PC-9 (cell line): ENCODE results near the gene NLGN1. TPM values are rescaled to one million over a fixed set of nuclear protein-coding genes. Genes with fewer than 3 reads are reported as not detected.
A peak's percentile ranks its signal among the peaks of the same experiment; 100 is the strongest.

Experiments
- BruUV-seq: library from RNA; stranded (reverse); fragments of 400-500 nt; replicated peaks from 2 replicates; lab custom pipeline; 2021; lab: Mats Ljungman, UMichigan
- CTCF ChIA-PET: fragments of 300-600 bp; sonication (Branson Sonifier 250); formaldehyde crosslinking; loops from one replicate; lab custom pipeline; 2022; ENCODE audit warnings: antibody characterized with exemption; lab: Charles Lee
- POLR2A ChIA-PET: fragments of 300-600 bp; sonication (Branson Sonifier 250); formaldehyde crosslinking; loops from one replicate; lab custom pipeline; 2022; ENCODE audit warnings: antibody characterized with exemption; ENCODE audit not compliant: unreplicated experiment; lab: Charles Lee
- DNase-seq, 2 experiments: peaks; one replicate each; pipeline versions ENCODE4 v3.0.0 to v3.0.0-alpha.2; 2015 to 2022; ENCODE audit warnings: mixed read lengths in 1 of 2
- H2AFZ ChIP-seq: fragments of 200-600 bp; sonication (generic); 2 replicates; pipeline ENCODE4 v1.8.1; 2017; ENCODE audit warnings: antibody characterized with exemption
- H3F3A ChIP-seq: fragments of 200-600 bp; sonication (generic); 2 replicates; pipeline ENCODE4 v1.8.1; 2017; ENCODE audit warnings: antibody characterized with exemption, mild to moderate bottlenecking, low read depth; ENCODE audit not compliant: insufficient read depth
- H3K27ac ChIP-seq: fragments of 200-600 bp; sonication (generic); 2 replicates; pipeline ENCODE4 v1.6.1; 2016; ENCODE audit warnings: mixed run types
- H3K27me3 ChIP-seq: fragments of 200-600 bp; sonication (generic); 2 replicates; pipeline ENCODE4 v1.6.1; 2016; ENCODE audit warnings: low read depth, mixed run types; ENCODE audit not compliant: insufficient read depth
- H3K36me3 ChIP-seq: fragments of 200-600 bp; sonication (generic); 2 replicates; pipeline ENCODE4 v1.6.1; 2016; ENCODE audit warnings: low read depth, mixed run types
- H3K4me1 ChIP-seq: fragments of 200-600 bp; sonication (generic); replicated peaks from 2 replicates; pipeline ENCODE4 v1.6.1; 2016; ENCODE audit warnings: mixed run types; ENCODE audit not compliant: insufficient read depth
- H3K4me2 ChIP-seq: fragments of 200-600 bp; sonication (generic); 2 replicates; pipeline ENCODE4 v1.6.1; 2017; ENCODE audit warnings: mixed run types
- H3K4me3 ChIP-seq: fragments of 200-600 bp; sonication (generic); 2 replicates; pipeline ENCODE4 v1.6.1; 2016; ENCODE audit warnings: mixed run types
- H3K79me2 ChIP-seq: fragments of 200-600 bp; sonication (generic); 2 replicates; pipeline ENCODE4 v1.6.1; 2017; ENCODE audit warnings: low read depth, mixed run types
- H3K9me2 ChIP-seq: fragments of 200-600 bp; sonication (generic); 2 replicates; pipeline ENCODE4 v1.8.1; 2017; ENCODE audit warnings: mild to moderate bottlenecking; ENCODE audit not compliant: insufficient read depth
- H3K9me3 ChIP-seq: fragments of 200-600 bp; sonication (generic); 2 replicates; pipeline ENCODE4 v1.8.1; 2016; ENCODE audit warnings: low read depth; ENCODE audit not compliant: insufficient read depth
- H4K20me1 ChIP-seq: fragments of 200-600 bp; sonication (generic); 2 replicates; pipeline ENCODE4 v1.8.1; 2017; ENCODE audit not compliant: insufficient read depth
- CTCF ChIP-seq: fragments of 200-600 bp; sonication (generic); conservative IDR thresholded peaks from 2 replicates; pipeline ENCODE4 v1.6.1; 2017; ENCODE audit warnings: mixed run types, antibody characterized with exemption, mild to moderate bottlenecking, moderate library complexity
- EZH2 ChIP-seq: fragments of 200-600 bp; sonication (generic); IDR thresholded peaks from 2 replicates; pipeline ENCODE4 v1.8.0; 2017; ENCODE audit warnings: antibody characterized with exemption, low read depth
- intact Hi-C: fragments of 100-400 bp; cut with micrococcal nuclease; formaldehyde crosslinking; loops from one replicate; pipeline ENCODE4 v1.10.0; 2022; ENCODE audit not compliant: unreplicated experiment
- total RNA-seq: library from RNA; stranded (reverse); gene quantifications from 2 replicates; pipeline ENCODE4 v1.2.3, GENCODE V29; 2021

The NLGN1 gene
- total RNA-seq, 1 experiment from 2014 or later, result 1.4 TPM

- Histone ChIP-seq H3K9me2 (no peaks in the 10 kb centered on the region; the same call in 1 of the 2 replicates), H3K36me3 (no peaks in the 10 kb centered on the region), H3K4me1 (no peaks in the 10 kb centered on the region), H3K79me2 (no peaks in the 10 kb centered on the region), H3K9me3 (0 out of 2 replicates have a peak, but pooled peaks cover 3% of the 10 kb centered on the region), H3K4me2 (no peak overlapping the region), H2AFZ (no peak overlapping the region), H3K4me3 (no peak overlapping the region), H4K20me1 (no peaks in the 10 kb centered on the region), H3K27me3 (no peaks in the 10 kb centered on the region), H3K27ac (no peak overlapping the region), H3F3A (no peaks in the 10 kb centered on the region)
- BruUV-seq, result no TSS peak
- no peak for DNase-seq
- intact Hi-C loops, result no loop called here
- CTCF ChIA-PET, result no interaction called here
- POLR2A ChIA-PET, result no interaction called here
- TF ChIP-seq EZH2 (no peak), CTCF (no peak)
Observed at GRCh38 chr3:173463250-173463649, 65.7 kb downstream of the NLGN1 start.

- peak in 1 of 2 experiments; percentile 8 for DNase-seq
- ChIA-PET POLR2A (no interaction called here), CTCF (interaction anchor here (0.6 kb wide), 1 partner anchor 471 kb away, joined by 6 read pairs; no protein-coding TSS in a partner anchor)
- Histone ChIP-seq H3K9me2 (no peaks in the 10 kb centered on the region; the same call in 1 of the 2 replicates), H3K4me1 (no peaks in the 10 kb centered on the region), H3F3A (no peaks in the 10 kb centered on the region), H3K4me2 (no peak overlapping the region), H3K4me3 (no peak overlapping the region), H3K36me3 (no peaks in the 10 kb centered on the region), H2AFZ (no peak overlapping the region), H3K27ac (no peak overlapping the region), H3K27me3 (no peaks in the 10 kb centered on the region), H3K79me2 (no peaks in the 10 kb centered on the region), H3K9me3 (0 out of 2 replicates have a peak, but pooled peaks cover 3% of the 10 kb centered on the region), H4K20me1 (no peaks in the 10 kb centered on the region)
- TF ChIP-seq EZH2, result no peak
- no peak for TF ChIP-seq CTCF
- BruUV-seq, result no TSS peak
- intact Hi-C loops, result no loop called here
Observed at GRCh38 chr3:173465112-173465511, 67.6 kb downstream of the NLGN1 start.

- Histone ChIP-seq H3K4me2 (no peak overlapping the region), H3K36me3 (no peaks in the 10 kb centered on the region), H2AFZ (no peak overlapping the region), H3F3A (no peaks in the 10 kb centered on the region), H3K9me3 (0 out of 2 replicates have a peak, but pooled peaks cover 3% of the 10 kb centered on the region), H3K4me3 (no peak overlapping the region), H3K79me2 (no peaks in the 10 kb centered on the region), H3K4me1 (no peaks in the 10 kb centered on the region), H4K20me1 (no peaks in the 10 kb centered on the region), H3K27me3 (no peaks in the 10 kb centered on the region), H3K27ac (no peak overlapping the region), H3K9me2 (no peaks in the 10 kb centered on the region; the same call in 1 of the 2 replicates)
- CTCF ChIA-PET, result no interaction called here
- TF ChIP-seq EZH2 (no peak), CTCF (no peak)
- no peak for DNase-seq
- BruUV-seq, result no TSS peak
- intact Hi-C loops, result no loop called here
- POLR2A ChIA-PET, result no interaction called here
Observed at GRCh38 chr3:173465898-173466678, 68.5 kb downstream of the NLGN1 start.
